CD4-positive, alpha-beta T cell (primary cell): Measurements from ENCODE around the gene TSPAN18. TPM values are rescaled to one million over a fixed set of nuclear protein-coding genes. Genes with fewer than 3 reads are reported as not detected.

Source experiments
- ATAC-seq: fragments of 200-7000 bp; cut with Tn5 transposase; one replicate; pipeline ENCODE4 v1.10.0; 2022; ENCODE audit warnings: mild to moderate bottlenecking; ENCODE audit not compliant: poor library complexity
- CTCF ChIA-PET: fragments of 350-600 bp; sonication (Branson Sonifier 250); formaldehyde crosslinking; loops from one replicate; lab custom pipeline; 2021; ENCODE audit warnings: antibody characterized with exemption, inconsistent platforms; lab: Charles Lee
- POLR2A ChIA-PET: fragments of 350-600 bp; sonication (Branson Sonifier 250); formaldehyde crosslinking; loops from one replicate; lab custom pipeline; 2021; ENCODE audit warnings: antibody characterized with exemption, inconsistent platforms; lab: Charles Lee
- DNase-seq, 14 experiments: peaks; one replicate each; pipeline ENCODE4 v3.0.0-alpha.2; 2013 to 2020; ENCODE audit warnings: mixed read lengths in 2 of 14
- H3K27ac ChIP-seq, 2 donors: one replicate each; pipeline versions ENCODE4 v1.5.1 to v1.7.0; 2013; ENCODE audit warnings: low read length in 2 of 2, low read depth in 1 of 2, mild to moderate bottlenecking in 1 of 2
- H3K27me3 ChIP-seq, 2 experiments: 1 replicate in 1 of 2; 2 replicates in 1 of 2; pipeline versions ENCODE4 v1.6.1 to v1.7.0; 2013; ENCODE audit warnings: low read length in 2 of 2, control low read depth in 1 of 2, mild to moderate bottlenecking in 1 of 2, moderate library complexity in 1 of 2; ENCODE audit not compliant: insufficient read depth in 2 of 2, control insufficient read depth in 1 of 2
- H3K36me3 ChIP-seq: one replicate; pipeline ENCODE4 v1.6.1; 2013; ENCODE audit warnings: low read length, control low read depth; ENCODE audit not compliant: insufficient read depth
- H3K4me1 ChIP-seq: one replicate; pipeline ENCODE4 v1.6.1; 2013; ENCODE audit warnings: low read length, control low read depth; ENCODE audit not compliant: insufficient read depth
- H3K4me3 ChIP-seq: one replicate; pipeline ENCODE4 v1.5.1; 2013; ENCODE audit warnings: mild to moderate bottlenecking, low read length, moderate library complexity
- H3K9me3 ChIP-seq, 2 experiments: 1 replicate in 1 of 2; 2 replicates in 1 of 2; pipeline versions ENCODE4 v1.6.1 to v1.7.0; 2013; ENCODE audit warnings: low read length in 2 of 2, mild to moderate bottlenecking in 2 of 2, control low read depth in 1 of 2, moderate library complexity in 1 of 2; ENCODE audit not compliant: control insufficient read depth in 1 of 2, insufficient read depth in 1 of 2
- H3K27ac Mint-ChIP-seq: one replicate; pipeline ENCODE4 v1.8.0; 2020; ENCODE audit warnings: mixed read lengths
- H3K27me3 Mint-ChIP-seq: one replicate; pipeline ENCODE4 v1.8.0; 2021; ENCODE audit warnings: mixed read lengths
- H3K36me3 Mint-ChIP-seq: one replicate; pipeline ENCODE4 v1.8.0; 2021; ENCODE audit warnings: low read depth, mixed read lengths
- H3K4me1 Mint-ChIP-seq: one replicate; pipeline ENCODE4 v1.8.0; 2021; ENCODE audit warnings: low read depth, mixed read lengths
- H3K4me3 Mint-ChIP-seq: one replicate; pipeline ENCODE4 v1.8.0; 2020; ENCODE audit warnings: mild to moderate bottlenecking, mixed read lengths
- H3K9me3 Mint-ChIP-seq: one replicate; pipeline ENCODE4 v1.8.0; 2020; ENCODE audit warnings: mixed read lengths
- CTCF ChIP-seq: fragments of 200-600 bp; IDR thresholded peaks from one replicate; pipeline ENCODE4 v1.8.0; 2022; ENCODE audit warnings: antibody characterized with exemption, mild to moderate bottlenecking
- intact Hi-C, 2 experiments: fragments of 100-400 bp; cut with DNase I in 1 of 2; cut with micrococcal nuclease in 1 of 2; formaldehyde crosslinking; loops; one replicate each; pipeline versions ENCODE4 v1.15.1 to v1.9.0; 2023 to 2025; cut with DNase I, micrococcal nuclease
- total RNA-seq, 174 experiments: library from RNA in 2 of 174; stranded (reverse) in 2 of 174; gene quantifications; one replicate each; pipeline ENCODE4 v1.2.3 and lab custom pipeline; 2021 to 2026

TSPAN18 gene
- total RNA-seq, 2 experiments from 2014 or later = 23.0 to 25.3 TPM

- H3K27me3 Mint-ChIP-seq = peaks cover 3% of the 10 kb centered on the region
- DNase-seq = no peak
Measured at GRCh38 chr11:44792171-44792570, 65.4 kb downstream of the TSPAN18 start.

GRCh38 chr11:44793350-44794090 is 66.8 kb downstream of the TSPAN18 start:
- peaks cover 10% of the 10 kb centered on the region for H3K4me1 ChIP-seq
- Mint-ChIP-seq H3K4me3 (no peak overlapping the region), H3K27ac (no peak overlapping the region), H3K36me3 (no peaks in the 10 kb centered on the region), H3K9me3 (no peaks in the 10 kb centered on the region), H3K27me3 (peaks cover 6% of the 10 kb centered on the region), H3K4me1 (no peaks in the 10 kb centered on the region)
- DNase-seq = no peak
- H3K27me3 ChIP-seq = no peaks in the 10 kb centered on the region
- no peak for TF ChIP-seq CTCF
- ChIA-PET CTCF (interaction anchor here (0.7 kb wide), 1 partner anchor 96 kb away, joined by 3 read pairs; no protein-coding TSS in a partner anchor), POLR2A (no interaction called here)
- peaks cover 3% of the 10 kb centered on the region for H3K36me3 ChIP-seq
- intact Hi-C loops = no loop called here
- H3K9me3 ChIP-seq = no peaks in the 10 kb centered on the region
- H3K27ac ChIP-seq = no peak overlapping the region
- no peak for ATAC-seq
- H3K4me3 ChIP-seq = no peak overlapping the region

More at GRCh38 chr11:44792171-44792570, 65.4 kb downstream of the TSPAN18 start:
- Histone ChIP-seq H3K4me1 (peaks cover 10% of the 10 kb centered on the region), H3K4me3 (no peak overlapping the region), H3K9me3 (no peaks in the 10 kb centered on the region), H3K27ac (no peak overlapping the region), H3K27me3 (no peaks in the 10 kb centered on the region), H3K36me3 (no peaks in the 10 kb centered on the region)
- Mint-ChIP-seq H3K9me3 (no peaks in the 10 kb centered on the region), H3K36me3 (no peaks in the 10 kb centered on the region), H3K27ac (no peak overlapping the region), H3K4me1 (no peaks in the 10 kb centered on the region), H3K4me3 (no peak overlapping the region)
- no peak for ATAC-seq
- ChIA-PET POLR2A (no interaction called here), CTCF (no interaction called here)
- no peak for TF ChIP-seq CTCF
- intact Hi-C loops = no loop called here

GRCh38 chr11:44795803-44796535 is 69.2 kb downstream of the TSPAN18 start:
- Mint-ChIP-seq H3K27me3 (peaks cover 6% of the 10 kb centered on the region), H3K4me3 (no peak overlapping the region), H3K9me3 (no peaks in the 10 kb centered on the region), H3K36me3 (no peaks in the 10 kb centered on the region), H3K27ac (no peak overlapping the region), H3K4me1 (no peaks in the 10 kb centered on the region)
- ChIA-PET CTCF (no interaction called here), POLR2A (no interaction called here)
- DNase-seq = no peak
- peaks cover 3% of the 10 kb centered on the region for H3K36me3 ChIP-seq
- H3K9me3 ChIP-seq = no peaks in the 10 kb centered on the region
- no peak for TF ChIP-seq CTCF
- no peak for ATAC-seq
- H3K27me3 ChIP-seq = no peaks in the 10 kb centered on the region
- peaks cover 5% of the 10 kb centered on the region for H3K4me1 ChIP-seq
- intact Hi-C loops = no loop called here
- H3K4me3 ChIP-seq = no peak overlapping the region
- H3K27ac ChIP-seq = no peak overlapping the region
